ENCODE data around the gene ALDH5A1.

- TF ChIP-seq, protein P1, sequence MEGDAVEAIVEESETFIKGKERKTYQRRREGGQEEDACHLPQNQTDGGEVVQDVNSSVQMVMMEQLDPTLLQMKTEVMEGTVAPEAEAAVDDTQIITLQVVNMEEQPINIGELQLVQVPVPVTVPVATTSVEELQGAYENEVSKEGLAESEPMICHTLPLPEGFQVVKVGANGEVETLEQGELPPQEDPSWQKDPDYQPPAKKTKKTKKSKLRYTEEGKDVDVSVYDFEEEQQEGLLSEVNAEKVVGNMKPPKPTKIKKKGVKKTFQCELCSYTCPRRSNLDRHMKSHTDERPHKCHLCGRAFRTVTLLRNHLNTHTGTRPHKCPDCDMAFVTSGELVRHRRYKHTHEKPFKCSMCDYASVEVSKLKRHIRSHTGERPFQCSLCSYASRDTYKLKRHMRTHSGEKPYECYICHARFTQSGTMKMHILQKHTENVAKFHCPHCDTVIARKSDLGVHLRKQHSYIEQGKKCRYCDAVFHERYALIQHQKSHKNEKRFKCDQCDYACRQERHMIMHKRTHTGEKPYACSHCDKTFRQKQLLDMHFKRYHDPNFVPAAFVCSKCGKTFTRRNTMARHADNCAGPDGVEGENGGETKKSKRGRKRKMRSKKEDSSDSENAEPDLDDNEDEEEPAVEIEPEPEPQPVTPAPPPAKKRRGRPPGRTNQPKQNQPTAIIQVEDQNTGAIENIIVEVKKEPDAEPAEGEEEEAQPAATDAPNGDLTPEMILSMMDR (IDR thresholded peaks at IDR 0.05): no peak
- TF ChIP-seq POLR2A (IDR thresholded peaks at IDR 0.05): no peak
These were observed 12.2 kb downstream of the ALDH5A1 start for GRCh38 chr6:24506814-24507520.

Measured in body of pancreas (tissue), 4 donors.